DND-41 (cell line): ENCODE results near the gene APBA3.

Experiments
- ATAC-seq: fragments of 200-7000 bp; cut with Tn5 transposase; 3 replicates; pipeline ENCODE4 v1.9.1; 2021; ENCODE audit warnings: low read depth; ENCODE audit not compliant: insufficient read depth
- DNase-seq: peaks from one replicate; pipeline ENCODE4 v3.0.0-alpha.2; 2020
- H2AFZ ChIP-seq: 2 replicates; pipeline ENCODE4 v1.6.0; 2012; ENCODE audit warnings: low read depth, low read length
- H3K27ac ChIP-seq: 2 replicates; pipeline ENCODE4 v1.5.1; 2012; ENCODE audit warnings: low read length, inconsistent platforms
- H3K27me3 ChIP-seq: fragments of 200-600 bp; sonication (generic); 2 replicates; pipeline ENCODE4 v1.6.0; 2012; ENCODE audit warnings: low read length, mild to moderate bottlenecking, inconsistent platforms; ENCODE audit not compliant: insufficient read depth, poor library complexity
- H3K36me3 ChIP-seq: 2 replicates; pipeline ENCODE4 v1.5.1; 2012; ENCODE audit warnings: low read length, inconsistent platforms; ENCODE audit not compliant: insufficient read depth
- H3K4me1 ChIP-seq: 2 replicates; pipeline ENCODE4 v1.5.1; 2012; ENCODE audit warnings: mild to moderate bottlenecking, low read length; ENCODE audit not compliant: insufficient read depth
- H3K4me2 ChIP-seq: 2 replicates; pipeline ENCODE4 v1.6.0; 2012; ENCODE audit warnings: mild to moderate bottlenecking, moderate library complexity, low read length, inconsistent platforms; ENCODE audit not compliant: insufficient read depth
- H3K4me3 ChIP-seq, 2 experiments: fragments of 200-600 bp in 1 of 2; shearing (Covaris generic) in 1 of 2; 2 replicates each; pipeline ENCODE4 v1.5.1; 2012 to 2016; ENCODE audit warnings: inconsistent platforms in 2 of 2, low read length in 2 of 2, mild to moderate bottlenecking in 2 of 2, low read depth in 1 of 2, moderate library complexity in 1 of 2
- H3K79me2 ChIP-seq: 2 replicates; pipeline ENCODE4 v1.6.0; 2012; ENCODE audit warnings: low read length, inconsistent platforms; ENCODE audit not compliant: insufficient read depth
- H3K9ac ChIP-seq: 2 replicates; pipeline ENCODE4 v1.6.0; 2012; ENCODE audit warnings: low read depth, mild to moderate bottlenecking, inconsistent platforms, low read length, moderate library complexity
- H3K9me3 ChIP-seq: 2 replicates; pipeline ENCODE4 v1.5.1; 2012; ENCODE audit warnings: low read length, moderate library complexity, mild to moderate bottlenecking, inconsistent platforms; ENCODE audit not compliant: insufficient read depth, severe bottlenecking
- H4K20me1 ChIP-seq: 2 replicates; pipeline ENCODE4 v1.6.0; 2012; ENCODE audit warnings: low read length; ENCODE audit not compliant: insufficient read depth
- CTCF ChIP-seq: IDR thresholded peaks from 2 replicates; pipeline ENCODE4 v1.5.1; 2012; ENCODE audit warnings: borderline replicate concordance, low read length, moderate library complexity, mild to moderate bottlenecking; ENCODE audit not compliant: poor library complexity, severe bottlenecking; ENCODE audit errors: extremely low read depth
- EZH2 ChIP-seq: IDR thresholded peaks from 3 replicates; pipeline ENCODE4 v1.6.1; 2012; ENCODE audit warnings: borderline replicate concordance, low read depth, mild to moderate bottlenecking, moderate library complexity, low read length, inconsistent platforms; ENCODE audit not compliant: severe bottlenecking

APBA3 gene

GRCh38 chr19:3745363-3746045, 16.0 kb downstream of the APBA3 start:
- no peak overlapping the region for H2AFZ ChIP-seq
- no peak overlapping the region for H3K27ac ChIP-seq
- no peak overlapping the region for H3K4me3 ChIP-seq
- TF ChIP-seq EZH2 = no peak
- TF ChIP-seq CTCF = no peak
- peaks cover 12% of the 10 kb centered on the region for H3K36me3 ChIP-seq
- no peak overlapping the region for H3K9ac ChIP-seq
- H3K79me2 ChIP-seq = no peaks in the 10 kb centered on the region
- no peak for DNase-seq
- no peak for ATAC-seq
- no peak overlapping the region for H3K4me2 ChIP-seq
- no peaks in the 10 kb centered on the region for H3K9me3 ChIP-seq
- no peaks in the 10 kb centered on the region for H3K4me1 ChIP-seq
- H4K20me1 ChIP-seq = no peaks in the 10 kb centered on the region
- no peaks in the 10 kb centered on the region for H3K27me3 ChIP-seq

GRCh38 chr19:3743486-3743885, 18.0 kb downstream of the APBA3 start:
- Histone ChIP-seq H4K20me1 (no peaks in the 10 kb centered on the region), H3K27ac (no peak overlapping the region), H3K4me2 (no peak overlapping the region), H3K9me3 (no peaks in the 10 kb centered on the region), H3K27me3 (no peaks in the 10 kb centered on the region), H3K4me1 (no peaks in the 10 kb centered on the region), H3K36me3 (no peaks in the 10 kb centered on the region), H3K9ac (no peak overlapping the region), H2AFZ (no peak overlapping the region), H3K79me2 (no peaks in the 10 kb centered on the region), H3K4me3 (no peak overlapping the region)
- no peak for DNase-seq
- no peak for TF ChIP-seq CTCF
- TF ChIP-seq EZH2 = no peak
- no peak for ATAC-seq

DNA sequence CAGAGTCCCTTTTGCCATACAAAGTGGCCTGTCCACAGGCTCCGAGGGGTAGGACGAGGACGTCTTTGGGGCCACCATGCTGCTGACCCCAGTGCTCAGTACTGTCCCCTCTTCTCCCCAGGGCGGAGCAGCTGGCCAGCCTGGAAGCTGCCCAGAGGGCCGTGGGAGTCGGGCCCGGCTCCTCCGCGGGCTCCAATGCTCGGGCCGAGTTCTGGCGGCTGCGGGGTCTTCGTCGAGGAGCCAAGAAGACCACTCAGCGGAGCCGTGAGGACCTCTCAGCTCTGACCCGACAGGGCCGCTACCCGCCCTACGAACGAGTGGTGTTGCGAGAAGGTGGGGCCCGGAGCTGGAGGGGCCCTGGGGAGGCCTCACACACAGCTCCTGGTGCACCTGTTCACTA, 21.1 kb downstream of the APBA3 start:
- Histone ChIP-seq H3K4me1 (no peaks in the 10 kb centered on the region), H3K4me2 (no peak overlapping the region), H3K79me2 (no peaks in the 10 kb centered on the region), H3K27me3 (no peaks in the 10 kb centered on the region), H3K4me3 (no peak overlapping the region), H3K9me3 (no peaks in the 10 kb centered on the region), H2AFZ (no peak overlapping the region), H3K36me3 (no peaks in the 10 kb centered on the region), H3K9ac (no peak overlapping the region), H3K27ac (no peak overlapping the region), H4K20me1 (no peaks in the 10 kb centered on the region)
- DNase-seq = no peak
- no peak for TF ChIP-seq CTCF
- no peak for TF ChIP-seq EZH2
- ATAC-seq = no peak
